Mesenteric fat pad (tissue), 1 donor: ENCODE measurements around the gene CPNE8. TPM values are rescaled to one million over a fixed set of nuclear protein-coding genes. Genes with fewer than 3 reads are reported as not detected.

Experiments
- DNase-seq: peaks from one replicate; pipeline ENCODE4 v3.0.0-alpha.2; 2020; ENCODE audit warnings: low spot score
- total RNA-seq: library from RNA; stranded (reverse); fragmentation: NEBNext Ultra II Directional; extraction: Animal tissue kit (Norgen Biotek cat#: 25700); gene quantifications from one replicate; pipeline ENCODE4 v1.2.1, GENCODE V29; 2021
- donor health status: DM: yes; HTN: yes; CAD: no.

The CPNE8 gene
- total RNA-seq, 1 donor from 2014 or later: 34.0 TPM

DNA sequence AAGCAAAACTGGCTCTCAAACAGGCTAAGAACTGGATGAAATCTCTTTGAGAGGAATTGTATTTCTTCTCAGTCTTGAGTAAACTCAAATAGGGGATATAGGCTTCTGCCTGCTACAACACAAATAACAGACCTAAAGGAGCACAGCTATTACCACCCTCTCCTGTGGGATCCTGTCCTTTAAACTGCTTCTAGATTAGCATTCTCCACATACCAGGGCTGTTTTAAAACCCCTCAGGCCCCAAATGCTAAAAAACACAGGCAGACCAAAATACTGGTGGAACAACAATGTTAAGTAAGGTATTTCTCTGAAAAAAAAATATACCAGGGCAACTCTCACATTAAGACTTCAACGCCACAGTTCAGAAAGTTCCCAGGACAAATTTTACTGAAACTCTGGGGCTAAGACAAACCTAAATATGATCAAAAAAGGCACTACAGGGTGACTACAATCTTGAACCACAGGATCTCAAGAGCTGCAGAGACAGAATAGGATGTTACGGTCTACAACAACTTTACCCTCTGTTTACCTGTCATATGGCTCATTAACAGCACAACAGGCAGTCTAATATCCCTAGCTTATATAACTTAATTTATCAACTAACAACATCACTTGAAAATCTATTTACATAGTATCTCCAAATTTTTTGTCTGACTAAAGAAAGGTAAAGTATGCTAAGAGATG, 7.2 kb downstream of the CPNE8 start:
- no peak for DNase-seq

DNA sequence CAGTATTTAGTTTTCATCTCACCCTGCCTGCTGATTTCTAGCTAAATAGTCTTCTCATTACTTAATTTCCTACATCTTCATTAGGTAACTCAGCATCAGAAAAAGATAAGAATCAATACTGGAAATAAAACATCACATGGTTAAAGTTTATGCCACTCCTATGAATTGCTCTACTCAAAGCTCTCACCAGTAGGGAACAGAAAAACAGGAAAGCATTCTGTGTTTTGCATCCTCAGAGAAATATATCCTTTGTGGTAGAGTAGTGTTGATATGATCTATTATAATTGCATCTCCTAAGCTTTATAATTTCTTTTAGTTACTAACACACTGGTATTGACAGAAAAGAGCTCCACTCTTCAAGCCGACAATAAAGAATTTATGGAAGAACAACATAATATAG, 9.9 kb downstream of the CPNE8 start:
- DNase-seq: no peak

DNA sequence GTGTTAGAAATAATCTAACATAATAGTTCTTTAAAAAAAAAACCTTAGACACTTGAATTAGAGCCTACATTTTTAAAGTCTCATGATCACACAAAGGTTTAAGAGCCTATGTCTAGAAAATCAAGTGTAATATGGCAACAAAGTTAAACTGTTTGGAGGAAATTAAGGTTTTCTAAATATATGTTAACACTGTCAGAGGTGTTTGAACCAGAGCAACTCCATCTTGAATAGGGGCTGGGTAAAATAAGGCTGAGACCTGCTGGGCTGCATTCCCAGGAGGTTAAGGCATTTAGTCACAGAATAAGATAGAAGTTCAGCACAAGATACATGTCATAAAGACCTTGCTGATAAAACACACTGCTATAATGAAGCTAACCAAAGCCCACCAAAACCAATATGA, 12.4 kb downstream of the CPNE8 start:
- no peak for DNase-seq

DNA sequence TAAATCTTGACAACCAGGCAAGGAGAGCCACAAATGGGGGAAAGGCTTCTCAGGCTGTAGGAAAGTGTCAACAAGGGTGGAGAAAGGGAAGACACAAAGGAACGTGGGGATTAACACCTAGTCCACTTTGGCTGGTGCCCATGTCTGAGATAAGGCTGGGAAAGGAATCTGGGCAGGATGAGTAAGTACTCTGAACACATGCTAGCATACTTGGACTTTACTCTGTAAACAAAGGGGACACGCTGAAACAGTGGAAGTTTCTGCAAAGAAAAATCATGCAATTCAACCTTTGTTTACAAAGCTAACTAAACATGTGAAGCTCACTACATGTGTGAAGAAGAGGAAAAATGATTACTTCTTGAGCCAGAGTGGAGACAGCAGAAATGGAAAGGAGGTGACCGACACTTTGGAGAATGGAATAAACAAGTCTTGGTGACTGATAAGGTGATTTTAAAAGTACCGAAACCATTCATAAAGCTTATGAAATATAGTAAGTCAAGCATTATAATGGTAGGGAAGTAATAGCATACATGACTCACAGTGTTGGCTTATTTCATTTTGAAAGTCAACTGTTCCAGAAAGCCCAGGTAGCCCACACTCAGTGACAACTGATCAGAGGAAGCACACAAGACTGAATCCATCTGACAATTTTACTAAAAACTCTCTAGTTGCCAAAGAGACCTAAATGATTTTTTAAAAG, 13.2 kb downstream of the CPNE8 start:
- DNase-seq: no peak

DNA sequence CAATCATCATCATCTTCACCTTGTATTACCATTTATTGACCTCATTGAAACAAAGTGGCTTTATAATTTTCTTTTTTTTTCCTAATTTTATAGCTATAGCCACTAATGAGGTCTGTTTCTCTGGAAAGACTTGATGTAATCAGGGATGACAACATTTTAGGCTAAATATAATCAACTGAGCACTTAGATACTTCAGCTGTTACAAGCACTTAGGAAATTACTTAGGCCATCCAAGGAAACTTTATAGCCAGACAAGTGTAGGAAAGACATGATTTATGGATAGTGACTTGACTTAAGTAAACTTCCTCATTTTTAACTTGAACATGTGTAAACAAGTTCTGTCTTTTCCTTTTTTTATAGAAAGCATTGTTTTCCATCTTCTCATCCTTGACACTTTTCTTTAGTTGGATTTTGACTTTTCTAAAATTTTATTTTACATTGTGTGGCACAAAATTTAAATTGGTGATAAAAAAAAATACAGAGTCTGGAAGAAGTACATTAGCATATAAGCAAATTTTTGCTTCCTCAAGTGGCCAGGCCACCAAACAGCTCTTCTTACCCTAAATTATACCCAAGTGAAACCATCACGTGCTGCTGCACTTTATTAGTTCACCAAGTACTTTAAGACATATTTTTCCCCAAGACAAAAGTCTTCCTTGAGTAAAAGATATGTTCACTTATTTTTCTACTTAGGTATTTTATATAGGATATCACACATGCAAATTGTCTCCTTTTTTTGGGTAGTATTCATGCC, 15.1 kb downstream of the CPNE8 start:
- no peak for DNase-seq

DNA sequence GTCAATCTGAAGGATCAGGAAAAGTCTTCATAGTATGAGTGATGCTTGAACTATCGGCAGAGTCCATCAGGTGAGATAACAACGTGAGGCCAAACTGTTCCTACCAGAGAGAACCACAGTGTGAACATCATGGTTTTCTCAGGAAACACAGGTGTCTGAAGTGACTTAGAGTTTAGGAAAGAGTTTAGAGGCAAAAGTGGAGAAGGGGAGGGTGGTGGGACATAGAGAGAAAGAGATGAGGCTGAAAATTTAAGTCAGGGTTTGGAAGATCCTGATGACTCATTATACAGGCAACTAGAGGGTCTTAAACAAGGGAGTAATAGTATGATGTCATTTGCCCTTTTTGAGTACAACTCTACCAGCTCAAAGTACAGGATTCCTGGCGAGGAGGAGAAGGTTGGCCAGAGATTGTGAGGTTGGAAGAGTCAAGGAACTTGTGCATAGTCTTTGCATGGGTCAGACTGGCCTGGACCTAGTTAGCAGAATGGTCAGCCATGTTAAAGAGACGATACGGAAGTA, 16.0 kb downstream of the CPNE8 start:
- no peak for DNase-seq

DNA sequence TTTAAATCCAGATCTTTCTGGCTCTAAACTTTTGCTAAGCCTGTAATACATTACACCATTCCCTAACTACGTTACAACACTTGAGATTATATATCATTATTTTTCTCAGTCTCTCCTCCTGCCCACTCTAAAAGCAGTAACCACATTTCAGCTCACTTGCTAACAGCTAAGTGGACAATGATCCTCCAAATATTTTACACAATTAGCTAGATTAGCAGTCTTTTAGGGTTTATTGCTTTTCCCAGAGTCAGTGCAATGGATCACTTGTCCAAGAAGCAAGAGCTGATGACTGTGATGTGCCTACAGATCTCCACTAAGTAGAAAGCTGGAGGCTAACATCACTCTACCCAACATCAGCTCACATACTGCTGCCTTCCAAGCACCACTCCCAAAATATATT, 17.6 kb downstream of the CPNE8 start:
- no peak for DNase-seq

DNA sequence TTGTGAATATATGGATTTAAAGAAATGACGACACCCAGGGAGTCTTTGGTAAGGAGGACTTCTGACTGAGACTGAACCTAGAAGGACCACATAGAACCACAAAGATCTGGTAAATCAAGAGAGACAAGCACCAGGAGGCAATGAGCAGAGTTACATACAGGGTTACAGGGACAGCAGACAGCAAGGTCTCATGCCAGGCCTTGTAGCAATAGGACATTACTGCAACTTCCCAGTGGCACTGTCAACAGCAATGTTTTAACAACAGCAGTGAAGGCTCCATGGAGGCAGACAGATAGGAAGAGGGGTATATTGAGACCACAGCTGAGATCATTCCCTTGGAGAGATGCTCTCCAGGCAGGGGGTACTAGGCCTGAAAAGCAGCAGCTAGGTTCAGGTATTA, 18.5 kb downstream of the CPNE8 start:
- no peak for DNase-seq

DNA sequence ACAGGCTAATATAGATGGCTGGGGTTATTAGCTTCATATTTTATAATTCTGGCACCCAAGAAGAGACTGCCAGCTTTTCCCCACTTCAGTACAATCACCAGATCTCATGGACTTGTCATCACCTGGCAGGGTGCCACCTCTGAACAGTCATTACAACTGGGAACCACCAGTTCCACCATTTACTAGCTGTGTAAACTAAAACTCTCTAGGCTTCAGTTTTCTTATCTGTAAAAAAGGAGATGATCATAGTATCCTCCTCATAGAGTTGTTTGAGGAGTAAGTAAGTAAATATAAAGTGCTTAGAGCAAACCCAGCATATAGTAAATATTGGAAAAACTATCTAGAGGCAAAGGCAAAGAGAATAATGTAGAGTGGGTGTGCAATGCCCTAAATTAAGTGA, 19.3 kb downstream of the CPNE8 start:
- DNase-seq: no peak

DNA sequence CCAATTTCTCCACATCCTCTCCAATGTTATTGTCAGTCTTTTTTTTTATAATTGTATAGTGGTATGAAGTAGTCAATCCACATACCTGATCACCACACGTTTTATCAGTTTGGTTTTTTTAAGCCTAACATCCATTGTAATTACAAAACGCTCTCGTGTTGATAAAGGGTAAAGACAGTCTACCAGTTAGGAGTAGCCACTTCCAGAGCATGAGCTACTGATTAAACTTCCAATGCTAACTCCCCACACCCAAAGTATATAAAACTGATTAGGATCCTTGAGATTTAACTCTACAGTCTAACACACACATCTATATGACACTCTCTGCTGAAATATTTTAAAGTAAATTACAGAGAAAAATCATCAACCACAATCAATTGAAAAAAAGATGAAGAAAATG, 20.7 kb downstream of the CPNE8 start:
- no peak for DNase-seq

DNA sequence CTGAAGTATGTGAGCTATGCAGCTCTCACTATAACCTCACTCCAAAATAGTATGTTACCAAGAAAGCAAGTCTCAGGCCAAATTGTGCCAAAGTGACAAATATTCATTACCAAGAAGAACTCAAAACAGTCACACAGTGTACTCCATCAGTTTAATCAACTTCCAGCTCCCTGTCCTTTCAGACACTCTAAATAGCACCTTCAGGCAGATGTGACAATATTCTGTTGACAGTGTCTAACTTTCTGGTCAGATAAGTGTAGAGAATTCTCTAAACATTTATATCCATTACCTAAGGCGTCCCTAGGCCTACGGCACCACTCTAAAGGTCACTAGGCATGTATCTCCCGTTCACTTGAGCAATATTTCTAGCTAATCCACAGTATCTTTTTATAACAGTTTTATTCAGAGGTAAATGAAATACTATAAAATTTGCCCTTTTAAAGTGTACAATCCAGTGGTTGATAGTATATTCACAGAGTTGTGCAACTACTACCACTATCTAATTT, 21.7 kb downstream of the CPNE8 start:
- DNase-seq: no peak

DNA sequence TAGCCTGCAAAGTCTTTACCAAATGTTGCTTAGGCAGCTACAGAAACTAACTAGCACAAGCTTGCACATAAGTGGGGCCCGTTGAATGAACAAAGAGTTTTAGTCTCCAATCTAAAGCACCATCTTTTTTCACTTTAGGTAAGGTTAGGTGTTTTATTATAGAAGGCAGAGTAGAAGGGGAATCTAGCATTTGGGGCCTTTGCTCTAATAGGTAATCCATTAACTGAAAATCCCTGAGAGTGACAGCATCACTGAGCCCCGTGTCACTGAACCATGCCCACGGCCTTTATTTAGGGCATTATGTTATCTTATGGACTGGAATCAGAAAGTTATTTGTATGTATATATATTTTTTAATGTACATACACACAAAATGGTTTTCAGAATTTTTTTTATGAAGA, 25.1 kb downstream of the CPNE8 start:
- no peak for DNase-seq

DNA sequence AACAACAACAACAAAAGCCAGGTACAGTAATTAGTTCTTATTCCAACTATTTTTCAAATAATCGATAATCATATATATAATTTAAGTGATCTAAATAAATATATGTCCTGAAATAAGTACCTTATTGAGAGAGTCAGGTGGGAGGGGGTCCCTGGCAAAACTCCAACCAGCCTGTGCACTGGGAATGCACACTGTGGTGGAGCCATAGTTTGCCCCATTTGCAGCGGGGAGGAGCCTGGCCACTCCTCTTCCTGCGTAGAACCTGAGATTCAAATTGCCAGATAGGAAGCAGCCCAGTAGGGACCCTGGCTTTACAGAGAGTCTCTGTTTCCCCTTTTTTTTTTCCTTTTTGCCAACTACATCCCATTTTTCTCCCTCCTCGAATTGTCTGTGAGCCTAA, 26.4 kb downstream of the CPNE8 start:
- no peak for DNase-seq

DNA sequence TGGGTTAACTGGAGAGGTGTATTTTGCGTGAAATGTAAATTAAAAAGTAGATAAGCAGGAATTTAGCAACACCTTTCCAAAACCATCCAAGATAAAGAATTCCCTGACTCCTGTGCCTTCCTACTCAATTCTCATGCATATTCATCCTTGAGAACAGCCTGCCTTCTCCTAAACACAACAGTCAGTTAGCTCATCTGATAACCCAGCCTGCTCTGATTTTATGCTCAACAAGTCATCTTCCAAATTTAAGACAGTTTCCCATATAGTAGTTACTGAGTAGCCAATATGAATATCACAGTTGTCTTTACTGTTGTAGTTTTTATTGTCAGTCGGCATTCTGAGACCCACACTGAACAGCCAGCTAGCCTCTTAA, 27.1 kb downstream of the CPNE8 start:
- DNase-seq: no peak

DNA sequence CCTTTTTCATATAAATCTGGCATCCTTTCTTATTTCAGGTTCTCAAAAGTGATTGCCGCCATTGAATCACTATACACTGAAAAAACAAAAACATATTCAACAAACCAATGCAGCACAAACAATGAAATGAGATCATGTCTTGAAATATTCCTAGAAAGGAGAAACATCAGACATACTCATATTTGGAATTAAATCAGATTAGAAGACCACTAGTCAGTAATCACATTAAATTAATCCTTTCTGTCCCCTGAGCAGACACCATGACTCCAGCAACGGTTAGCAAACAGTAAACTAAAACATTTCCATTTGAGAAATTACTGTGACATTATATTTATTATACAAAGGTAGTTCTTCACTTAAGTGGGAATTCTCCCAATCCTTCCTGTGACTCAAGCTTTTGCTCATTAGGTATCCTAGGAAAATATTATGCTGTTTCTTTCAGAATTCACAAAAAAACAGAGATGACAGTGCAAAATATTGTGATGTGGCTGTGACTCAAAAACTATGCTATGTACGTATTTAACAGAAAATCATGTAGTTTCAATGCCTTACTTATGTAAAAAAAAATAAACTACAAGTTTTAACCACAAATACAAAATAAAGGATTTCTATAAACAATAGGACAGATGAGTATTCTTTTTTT, 29.7 kb downstream of the CPNE8 start:
- DNase-seq: no peak

DNA sequence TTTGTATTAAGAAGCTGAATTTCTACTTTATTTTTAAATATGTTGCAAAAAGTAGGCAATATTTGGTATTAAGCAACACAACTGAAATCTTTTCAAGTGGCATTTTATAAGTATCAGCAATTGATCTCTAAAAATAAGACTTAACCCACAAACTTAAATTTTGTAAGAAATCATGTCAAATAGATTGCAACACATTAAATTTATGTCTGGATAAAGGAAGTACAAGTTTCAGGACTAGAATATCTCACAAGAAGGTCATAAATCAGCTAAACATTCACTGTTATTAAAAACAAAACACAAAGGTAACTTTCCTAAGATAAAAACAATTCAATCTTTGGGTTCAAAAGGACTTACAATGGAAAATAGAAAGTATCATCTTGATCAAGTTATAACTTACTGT, 32.8 kb downstream of the CPNE8 start:
- no peak for DNase-seq

DNA sequence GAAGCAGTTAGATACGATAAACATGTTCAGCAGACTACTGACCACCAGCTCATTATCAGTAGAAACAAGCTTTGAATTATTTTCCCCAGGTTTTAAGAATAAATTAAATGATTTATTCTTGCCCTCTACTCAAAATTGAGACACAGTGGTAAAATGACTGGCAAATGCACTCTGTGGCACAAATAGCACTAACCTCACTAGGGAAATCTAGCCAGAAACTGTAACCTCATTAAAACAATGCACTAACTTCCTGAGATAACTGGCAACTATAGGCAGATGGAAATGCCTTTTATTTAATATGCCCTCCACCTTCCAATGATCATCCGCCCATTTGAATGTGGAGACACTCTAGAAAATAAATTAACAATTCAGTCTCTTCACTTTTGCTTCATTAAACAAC, 33.2 kb downstream of the CPNE8 start:
- no peak for DNase-seq

DNA sequence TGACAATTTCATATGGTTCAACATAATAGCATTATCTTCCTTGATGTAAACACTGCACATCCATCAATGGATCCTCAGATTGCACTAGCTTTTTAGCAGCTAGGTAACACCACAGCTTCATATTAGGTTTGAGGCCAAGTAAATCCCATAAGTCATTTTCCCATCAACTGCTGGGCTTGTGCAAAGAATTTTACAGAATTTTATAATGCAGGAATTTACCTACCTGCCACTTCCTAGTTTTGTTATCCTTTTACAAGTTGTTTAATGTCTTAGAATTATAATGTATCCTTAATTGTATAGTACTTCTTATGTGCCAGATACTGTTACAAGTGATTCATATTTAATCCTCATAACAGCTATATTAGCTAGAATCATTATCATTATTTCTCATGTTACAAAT, 36.4 kb downstream of the CPNE8 start:
- DNase-seq: no peak

DNA sequence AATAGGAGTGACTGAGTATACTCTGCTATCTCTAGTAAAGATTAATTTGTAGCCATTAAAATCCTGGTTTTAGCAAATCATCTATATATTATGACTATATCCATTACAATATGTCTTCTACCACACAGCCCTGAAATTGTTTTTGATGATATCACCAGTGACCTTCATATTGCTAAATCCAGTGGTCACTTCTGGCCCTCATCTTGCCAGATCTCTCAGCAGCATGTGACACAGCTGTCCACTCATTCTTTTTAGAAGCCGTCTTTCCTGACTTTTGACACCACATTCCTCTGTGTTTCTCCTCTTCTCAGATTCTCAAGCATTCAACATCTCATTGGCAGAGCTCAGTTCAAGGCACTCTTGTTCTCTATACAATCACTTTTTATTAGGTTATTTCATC, 54.9 kb downstream of the CPNE8 start:
- no peak for DNase-seq

DNA sequence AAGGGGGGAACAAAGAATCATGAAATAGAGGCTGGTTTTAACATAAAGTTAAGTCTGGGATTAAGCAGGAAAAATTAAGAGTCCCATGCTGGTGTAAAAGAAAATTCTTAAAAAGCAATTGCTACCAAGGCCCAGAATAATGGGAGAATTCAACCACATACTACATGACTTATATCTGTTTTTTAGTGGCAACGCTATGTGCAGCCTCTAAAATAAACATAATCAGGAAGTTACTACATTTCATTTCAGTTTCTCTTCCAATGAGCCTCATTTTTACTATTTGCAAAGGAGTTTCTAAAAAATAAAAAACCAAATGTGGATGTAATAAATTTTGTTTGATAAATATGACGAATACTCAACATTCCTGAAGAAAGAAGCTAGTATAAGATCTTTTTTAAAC, 58.1 kb downstream of the CPNE8 start:
- no peak for DNase-seq

DNA sequence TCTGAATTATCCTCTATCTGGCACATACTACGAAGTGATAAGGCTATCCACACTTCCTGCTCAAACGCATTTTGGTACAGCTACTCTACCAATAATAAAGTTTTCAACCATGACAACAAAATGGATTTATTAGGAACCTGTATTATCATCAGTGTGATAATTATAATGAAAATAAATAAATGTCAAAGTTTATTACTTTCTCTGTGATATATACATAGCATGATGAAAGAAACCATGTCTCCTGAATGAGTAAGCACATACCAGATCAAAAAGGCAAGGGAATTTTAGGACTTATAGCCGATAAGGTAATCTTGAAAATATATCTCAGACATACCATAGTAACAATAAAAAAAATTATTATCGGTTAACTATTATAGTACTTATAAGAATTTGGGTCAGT, 61.1 kb downstream of the CPNE8 start:
- no peak for DNase-seq
